ENCODE measurements around the gene INPP5K.

- no peak for TF ChIP-seq ZNF274 (IDR thresholded peaks at IDR 0.05; ENCODE audit: insufficient read depth, insufficient read length)
- TF ChIP-seq ZNF217 (IDR thresholded peaks at IDR 0.05) = no peak
- no peak for TF ChIP-seq TAF1 (IDR thresholded peaks at IDR 0.05; ENCODE audit: borderline replicate concordance, low read depth, low read length)
- no peak for TF ChIP-seq NR2C2 (IDR thresholded peaks at IDR 0.05; ENCODE audit: borderline replicate concordance, control insufficient read depth, insufficient read length, low read depth)
- TF ChIP-seq KAT2A (conservative IDR thresholded peaks at IDR 0.05; ENCODE audit: control insufficient read depth, low read depth, low read length) = no peak
- TF ChIP-seq EZH2 (IDR thresholded peaks at IDR 0.05; ENCODE audit: borderline replicate concordance, control insufficient read depth, low read depth, low read length) = no peak
- TF ChIP-seq ZZZ3 (IDR thresholded peaks at IDR 0.05; ENCODE audit: control insufficient read depth, insufficient read length, low read depth) = no peak
- TF ChIP-seq SREBF1 (IDR thresholded peaks at IDR 0.05; ENCODE audit: low read length) = no peak
- TF ChIP-seq, protein P1, sequence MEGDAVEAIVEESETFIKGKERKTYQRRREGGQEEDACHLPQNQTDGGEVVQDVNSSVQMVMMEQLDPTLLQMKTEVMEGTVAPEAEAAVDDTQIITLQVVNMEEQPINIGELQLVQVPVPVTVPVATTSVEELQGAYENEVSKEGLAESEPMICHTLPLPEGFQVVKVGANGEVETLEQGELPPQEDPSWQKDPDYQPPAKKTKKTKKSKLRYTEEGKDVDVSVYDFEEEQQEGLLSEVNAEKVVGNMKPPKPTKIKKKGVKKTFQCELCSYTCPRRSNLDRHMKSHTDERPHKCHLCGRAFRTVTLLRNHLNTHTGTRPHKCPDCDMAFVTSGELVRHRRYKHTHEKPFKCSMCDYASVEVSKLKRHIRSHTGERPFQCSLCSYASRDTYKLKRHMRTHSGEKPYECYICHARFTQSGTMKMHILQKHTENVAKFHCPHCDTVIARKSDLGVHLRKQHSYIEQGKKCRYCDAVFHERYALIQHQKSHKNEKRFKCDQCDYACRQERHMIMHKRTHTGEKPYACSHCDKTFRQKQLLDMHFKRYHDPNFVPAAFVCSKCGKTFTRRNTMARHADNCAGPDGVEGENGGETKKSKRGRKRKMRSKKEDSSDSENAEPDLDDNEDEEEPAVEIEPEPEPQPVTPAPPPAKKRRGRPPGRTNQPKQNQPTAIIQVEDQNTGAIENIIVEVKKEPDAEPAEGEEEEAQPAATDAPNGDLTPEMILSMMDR (IDR thresholded peaks at IDR 0.05 in 2 of 3, conservative IDR thresholded peaks at IDR 0.05 in 1 of 3; ENCODE audit: control insufficient read depth in 2 of 3, extremely low read depth in 1 of 3, insufficient read depth in 1 of 3, low read depth in 3 of 3, low read length in 3 of 3) = no peak
- no peak for TF ChIP-seq NR2F1 (conservative IDR thresholded peaks at IDR 0.05)
- no peak for TF ChIP-seq NRF1 (conservative IDR thresholded peaks at IDR 0.05; ENCODE audit: low read depth, low read length)
- TF ChIP-seq CBX5 (IDR thresholded peaks at IDR 0.05; ENCODE audit: low read depth) = no peak
- no peak for TF ChIP-seq FOXM1 (IDR thresholded peaks at IDR 0.05; ENCODE audit: low read depth, low read length)
- no peak for TF ChIP-seq JUNB (IDR thresholded peaks at IDR 0.05)
Observed at GRCh38 chr17:1482680-1483079, 33.7 kb downstream of the INPP5K start.
